ENCODE measurements around the gene ZBED4. TPM values are rescaled to one million over a fixed set of nuclear protein-coding genes. Genes with fewer than 3 reads are reported as not detected.

Gene ZBED4
- total RNA-seq, 1 experiment from 2014 or later, result 7.7 TPM

- DNase-seq (ENCODE audit: low read depth), result no peak
Observed at GRCh38 chr22:49903322-49904039, 49.8 kb downstream of the ZBED4 start.

GRCh38 chr22:49904040-49904369 lies 50.4 kb downstream of the ZBED4 start:
- no peak for DNase-seq (ENCODE audit: low read depth)

- no peak for DNase-seq (ENCODE audit: low read depth)
Observed at GRCh38 chr22:49905465-49905864, 51.8 kb downstream of the ZBED4 start.

GRCh38 chr22:49906071-49906798 lies 52.6 kb downstream of the ZBED4 start:
- DNase-seq (ENCODE audit: low read depth), result no peak

GRCh38 chr22:49906799-49907290 lies 53.2 kb downstream of the ZBED4 start:
- no peak for DNase-seq (ENCODE audit: low read depth)

GRCh38 chr22:49907807-49908206 lies 54.2 kb downstream of the ZBED4 start:
- no peak for DNase-seq (ENCODE audit: low read depth)

- no peak for DNase-seq (ENCODE audit: low read depth)
Observed at GRCh38 chr22:49909476-49910205, 56.0 kb downstream of the ZBED4 start.

- DNase-seq (ENCODE audit: low read depth), result no peak
Observed at GRCh38 chr22:49910229-49911155, 56.8 kb downstream of the ZBED4 start.

GRCh38 chr22:49911881-49912625 lies 58.4 kb downstream of the ZBED4 start:
- no peak for DNase-seq (ENCODE audit: low read depth)

GRCh38 chr22:49913026-49913425 lies 59.4 kb downstream of the ZBED4 start:
- no peak for DNase-seq (ENCODE audit: low read depth)

- no peak for DNase-seq (ENCODE audit: low read depth)
Observed at GRCh38 chr22:49913446-49913845, 59.8 kb downstream of the ZBED4 start.

GRCh38 chr22:49914256-49914655 lies 60.6 kb downstream of the ZBED4 start:
- no peak for DNase-seq (ENCODE audit: low read depth)

GRCh38 chr22:49915610-49916009 lies 62.0 kb downstream of the ZBED4 start:
- DNase-seq (ENCODE audit: low read depth), result no peak

GRCh38 chr22:49916831-49917230 lies 63.2 kb downstream of the ZBED4 start:
- DNase-seq (ENCODE audit: low read depth), result no peak

- peak; percentile 93 for DNase-seq (ENCODE audit: low read depth)
Observed at GRCh38 chr22:49917974-49918910, 64.6 kb downstream of the ZBED4 start, which contains the start of the genes ALG12 and CRELD2. ALG12 (minus strand) TSS chr22:49918438; CDS start chr22:49913765, 4,673 bp downstream. CRELD2 (plus strand) TSS chr22:49918634; CDS start chr22:49918770, 136 bp downstream.

- DNase-seq (ENCODE audit: low read depth), result no peak
Observed at GRCh38 chr22:49918911-49919881, 65.6 kb downstream of the ZBED4 start.

GRCh38 chr22:49920859-49921258 lies 67.2 kb downstream of the ZBED4 start:
- no peak for DNase-seq (ENCODE audit: low read depth)

Data from RPMI7951 (cell line).